Retinal pigment epithelial cell (primary cell): ENCODE measurements around the gene TRIP6.

Experiments used
- DNase-seq: peaks from one replicate; pipeline ENCODE4 v3.0.0-alpha.2; 2010; ENCODE audit warnings: low read depth
- H3K4me3 ChIP-seq: 2 replicates; pipeline ENCODE4 v1.5.1; 2011; ENCODE audit warnings: mild to moderate bottlenecking, low read length, control low read depth, moderate library complexity
- TF ChIP-seq, protein P1 (sequence below): conservative IDR thresholded peaks from 2 replicates; pipeline ENCODE4 v1.5.1; 2011; ENCODE audit warnings: low read depth, low read length, control low read depth, inconsistent platforms

The TRIP6 gene

DNA sequence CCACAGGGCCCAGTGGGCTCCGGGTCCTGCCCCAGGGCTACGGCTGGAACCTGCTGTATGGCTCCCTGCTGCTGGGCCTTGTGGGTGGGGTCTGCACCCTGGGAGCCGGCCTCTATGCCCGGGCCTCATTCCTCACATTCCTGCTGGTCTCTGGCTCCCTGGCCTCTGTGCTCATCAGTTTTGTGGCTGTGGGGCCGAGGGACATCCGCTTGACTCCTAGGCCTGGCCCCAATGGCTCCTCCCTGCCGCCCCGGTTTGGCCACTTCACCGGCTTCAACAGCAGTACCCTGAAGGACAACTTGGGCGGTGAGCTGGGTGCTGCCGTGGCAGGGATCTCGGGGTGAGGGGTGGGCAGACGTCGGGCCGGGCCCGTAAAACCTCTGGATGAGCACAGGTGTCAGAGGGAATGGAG, 10.3 kb upstream of the TRIP6 start:
- DNase-seq, result no peak
- TF ChIP-seq, protein P1, sequence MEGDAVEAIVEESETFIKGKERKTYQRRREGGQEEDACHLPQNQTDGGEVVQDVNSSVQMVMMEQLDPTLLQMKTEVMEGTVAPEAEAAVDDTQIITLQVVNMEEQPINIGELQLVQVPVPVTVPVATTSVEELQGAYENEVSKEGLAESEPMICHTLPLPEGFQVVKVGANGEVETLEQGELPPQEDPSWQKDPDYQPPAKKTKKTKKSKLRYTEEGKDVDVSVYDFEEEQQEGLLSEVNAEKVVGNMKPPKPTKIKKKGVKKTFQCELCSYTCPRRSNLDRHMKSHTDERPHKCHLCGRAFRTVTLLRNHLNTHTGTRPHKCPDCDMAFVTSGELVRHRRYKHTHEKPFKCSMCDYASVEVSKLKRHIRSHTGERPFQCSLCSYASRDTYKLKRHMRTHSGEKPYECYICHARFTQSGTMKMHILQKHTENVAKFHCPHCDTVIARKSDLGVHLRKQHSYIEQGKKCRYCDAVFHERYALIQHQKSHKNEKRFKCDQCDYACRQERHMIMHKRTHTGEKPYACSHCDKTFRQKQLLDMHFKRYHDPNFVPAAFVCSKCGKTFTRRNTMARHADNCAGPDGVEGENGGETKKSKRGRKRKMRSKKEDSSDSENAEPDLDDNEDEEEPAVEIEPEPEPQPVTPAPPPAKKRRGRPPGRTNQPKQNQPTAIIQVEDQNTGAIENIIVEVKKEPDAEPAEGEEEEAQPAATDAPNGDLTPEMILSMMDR, result no peak
- H3K4me3 ChIP-seq, result no peak overlapping the region

DNA sequence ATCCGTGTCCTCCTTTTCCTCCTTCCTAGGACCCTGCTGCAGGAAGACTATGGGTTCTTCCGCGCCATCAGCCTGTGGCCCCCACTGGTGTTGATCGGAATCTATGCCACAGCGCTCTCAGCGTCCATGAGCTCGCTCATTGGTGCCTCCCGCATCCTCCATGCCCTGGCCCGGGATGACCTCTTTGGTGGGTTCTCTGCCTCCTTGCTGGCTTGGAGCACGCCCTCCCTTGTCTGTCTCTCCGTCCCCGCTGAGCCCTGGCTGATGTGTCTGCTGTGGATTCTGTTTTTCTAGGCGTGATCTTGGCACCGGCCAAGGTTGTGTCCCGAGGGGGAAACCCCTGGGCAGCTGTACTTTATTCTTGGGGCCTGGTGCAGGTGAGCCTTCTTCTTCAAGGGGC, 7.3 kb upstream of the TRIP6 start:
- H3K4me3 ChIP-seq, result no peak overlapping the region
- DNase-seq, result no peak
- TF ChIP-seq, protein P1, result no peak

DNA sequence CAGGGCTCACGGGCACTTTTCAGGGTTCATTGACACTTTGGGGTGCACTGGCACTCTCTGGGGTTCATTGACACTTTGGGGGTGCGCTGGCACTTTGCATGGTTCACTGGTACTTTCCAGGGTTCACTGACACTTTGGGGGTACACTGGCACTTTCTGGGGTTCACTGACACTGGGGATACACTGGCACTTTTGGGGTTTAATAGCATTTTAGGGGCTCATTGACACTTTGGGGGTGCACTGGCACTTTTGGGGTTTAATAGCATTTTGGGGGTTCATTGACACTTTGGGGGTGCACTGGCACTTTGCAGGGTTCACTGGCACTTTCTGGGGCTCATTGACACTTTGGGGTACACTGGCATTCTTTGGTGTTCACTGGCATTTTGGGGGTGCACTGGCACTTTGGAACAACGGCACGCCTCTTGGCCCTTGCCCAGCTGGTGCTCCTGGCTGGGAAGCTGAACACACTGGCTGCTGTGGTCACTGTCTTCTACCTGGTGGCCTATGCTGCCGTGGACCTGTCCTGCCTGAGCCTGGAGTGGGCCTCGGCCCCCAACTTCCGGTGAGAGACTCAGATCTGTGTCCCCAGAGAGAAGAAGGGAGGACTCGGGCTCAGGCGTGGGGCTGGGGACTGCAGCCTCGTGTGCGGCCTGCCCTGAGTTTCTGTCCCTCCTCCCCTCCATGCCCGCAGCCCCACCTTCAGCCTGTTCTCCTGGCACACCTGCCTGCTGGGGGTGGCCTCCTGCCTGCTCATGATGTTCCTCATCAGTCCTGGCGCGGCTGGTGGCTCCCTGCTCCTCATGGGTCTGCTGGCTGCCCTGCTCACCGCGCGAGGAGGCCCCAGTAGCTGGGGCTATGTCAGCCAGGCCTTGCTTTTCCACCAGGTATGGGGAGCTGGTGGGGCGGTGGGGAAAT, 6.2 kb upstream of the TRIP6 start:
- TF ChIP-seq, protein P1, result no peak
- no peak for DNase-seq
- H3K4me3 ChIP-seq, result no peak overlapping the region

DNA sequence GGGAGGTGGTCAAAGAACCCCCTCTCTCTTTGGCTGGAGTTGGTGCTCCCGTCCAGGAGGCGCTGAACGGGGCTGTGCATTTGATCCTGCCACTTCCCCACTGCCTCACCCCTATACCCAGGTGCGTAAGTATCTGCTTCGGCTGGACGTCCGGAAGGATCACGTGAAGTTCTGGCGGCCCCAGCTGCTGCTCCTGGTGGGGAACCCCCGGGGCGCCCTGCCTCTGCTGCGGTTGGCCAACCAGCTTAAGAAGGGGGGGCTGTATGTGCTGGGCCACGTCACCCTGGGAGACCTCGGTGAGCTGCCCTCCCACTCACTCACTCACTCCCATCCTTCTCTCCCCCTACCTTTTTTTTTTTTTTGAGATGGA, 5.6 kb upstream of the TRIP6 start:
- TF ChIP-seq, protein P1, result no peak
- no peak for DNase-seq
- H3K4me3 ChIP-seq, result no peak overlapping the region

DNA sequence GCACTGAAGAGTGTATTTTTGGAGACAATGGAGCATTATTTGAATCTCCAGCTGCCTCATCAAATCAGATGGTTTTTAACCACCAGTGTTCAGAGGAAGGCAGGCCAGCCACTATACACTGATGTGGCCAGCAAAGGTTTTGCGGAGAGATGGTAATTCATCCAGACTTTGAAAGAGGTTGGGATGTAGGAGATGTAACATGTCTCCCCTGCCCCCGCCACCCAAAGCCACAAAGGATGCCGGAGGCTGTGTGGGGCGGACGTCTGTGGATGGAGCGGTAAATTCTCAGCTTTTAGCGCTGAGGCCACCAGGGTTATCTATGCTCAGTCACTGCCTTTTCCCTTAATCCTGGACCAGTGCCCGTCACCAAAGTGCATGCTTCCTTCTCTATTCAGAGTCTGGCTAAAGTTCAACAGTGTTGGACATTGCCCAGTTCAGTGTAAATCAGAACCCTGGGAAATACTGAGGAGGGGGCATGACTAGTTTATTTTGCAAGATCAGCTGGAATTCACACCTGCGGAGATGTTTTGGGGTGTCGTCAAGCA, 3.7 kb upstream of the TRIP6 start:
- TF ChIP-seq, protein P1, result no peak
- no peak for DNase-seq
- H3K4me3 ChIP-seq, result no peak overlapping the region

DNA sequence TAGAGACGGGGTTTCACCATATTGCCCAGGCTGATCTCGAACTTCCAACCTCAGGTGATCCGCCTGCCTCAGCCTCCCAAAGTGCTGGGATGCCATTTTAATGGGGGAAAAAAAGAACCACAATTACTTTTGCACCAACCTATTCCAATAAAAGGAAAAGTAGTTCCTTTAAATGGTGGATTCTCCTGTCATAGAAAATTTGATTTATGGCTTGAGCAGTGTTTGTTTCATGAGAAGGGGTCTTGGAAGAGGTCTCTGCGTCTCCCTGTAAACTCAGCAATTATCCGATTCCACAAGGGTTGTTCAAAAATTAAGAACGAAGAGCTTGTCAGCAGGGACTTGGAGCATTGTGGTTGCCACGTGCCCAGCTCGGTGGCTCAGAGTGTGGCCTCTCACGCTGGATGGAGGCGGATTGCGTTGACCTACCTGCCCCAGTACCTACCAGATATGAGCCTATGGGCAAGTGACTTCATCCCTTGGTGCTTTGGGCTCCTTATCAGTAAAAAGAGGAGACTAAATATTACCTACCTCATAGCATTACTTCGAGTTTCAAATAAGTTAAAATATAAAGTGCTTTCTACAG, 2.8 kb upstream of the TRIP6 start:
- TF ChIP-seq, protein P1, result no peak
- no peak for DNase-seq
- no peak overlapping the region for H3K4me3 ChIP-seq
